HG03060 (cell line): ENCODE measurements around the gene ADSS1.
A peak's percentile ranks its signal among the peaks of the same experiment; 100 is the strongest.

Experiments used
- ATAC-seq: cut with Tn5 transposase; IDR thresholded peaks from one replicate; pipeline ENCODE4 v1.9.1; 2021; ENCODE audit warnings: low read depth, moderate number of reproducible peaks; ENCODE audit not compliant: unreplicated experiment

Gene ADSS1

DNA sequence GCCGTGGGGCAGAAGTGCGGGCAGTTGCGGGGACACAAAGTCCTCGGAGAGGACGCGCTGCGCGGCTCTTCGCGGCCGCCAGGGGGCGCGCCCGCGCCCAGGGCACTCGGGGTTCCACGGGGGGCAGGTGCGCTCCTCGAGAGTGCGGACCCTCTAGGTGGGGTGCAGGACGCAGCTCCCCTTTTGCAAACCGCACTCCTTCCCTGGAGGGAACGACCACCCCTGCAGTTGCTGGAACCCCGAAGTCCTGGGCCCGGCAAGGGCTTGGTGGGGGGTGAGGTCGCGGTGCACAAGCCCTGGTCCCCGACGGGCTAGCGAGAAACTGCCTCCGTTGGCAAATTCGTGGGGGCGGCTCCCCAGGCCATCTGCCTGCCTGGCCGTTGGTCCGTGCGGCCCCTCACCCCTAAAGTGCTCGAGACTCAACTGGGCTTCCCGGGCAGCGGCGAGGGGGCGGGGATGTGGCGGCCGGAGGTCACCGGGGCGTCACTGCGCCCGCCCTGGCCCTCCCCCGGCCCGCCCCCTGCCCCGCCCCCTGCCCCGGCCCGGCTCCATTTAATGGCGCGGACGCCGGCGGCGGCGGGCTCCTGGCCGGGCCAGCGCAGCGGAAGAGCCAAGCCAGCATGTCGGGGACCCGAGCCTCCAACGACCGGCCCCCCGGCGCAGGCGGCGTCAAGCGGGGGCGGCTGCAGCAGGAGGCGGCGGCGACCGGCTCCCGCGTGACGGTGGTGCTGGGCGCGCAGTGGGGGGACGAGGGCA is at the start of gene ADSS1:
Gene ADSS1 (plus strand): TSS at position 579 of the 756 bp plus-strand sequence. CDS start 42 bp downstream, at position 621.
- no peak for ATAC-seq

DNA sequence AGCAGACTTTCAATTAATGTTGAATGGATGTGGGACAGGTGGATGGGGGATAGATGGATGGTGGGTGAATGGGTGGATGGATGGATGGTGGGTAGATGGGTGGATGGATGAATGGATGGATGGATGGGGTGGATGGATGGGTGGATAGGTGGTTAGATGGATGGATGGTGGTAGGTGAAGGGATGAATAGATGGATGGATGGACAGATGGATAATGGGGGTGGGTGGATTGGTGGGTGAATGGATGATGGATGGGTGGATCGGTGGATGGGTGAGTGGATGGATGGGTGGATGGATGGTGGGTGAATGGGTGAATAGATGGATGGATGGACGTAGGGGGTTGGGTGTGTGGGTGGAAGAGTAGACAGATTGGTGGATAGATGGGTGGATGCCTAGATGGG is 48.6 kb upstream of the ADSS1 start:
- no peak for ATAC-seq

DNA sequence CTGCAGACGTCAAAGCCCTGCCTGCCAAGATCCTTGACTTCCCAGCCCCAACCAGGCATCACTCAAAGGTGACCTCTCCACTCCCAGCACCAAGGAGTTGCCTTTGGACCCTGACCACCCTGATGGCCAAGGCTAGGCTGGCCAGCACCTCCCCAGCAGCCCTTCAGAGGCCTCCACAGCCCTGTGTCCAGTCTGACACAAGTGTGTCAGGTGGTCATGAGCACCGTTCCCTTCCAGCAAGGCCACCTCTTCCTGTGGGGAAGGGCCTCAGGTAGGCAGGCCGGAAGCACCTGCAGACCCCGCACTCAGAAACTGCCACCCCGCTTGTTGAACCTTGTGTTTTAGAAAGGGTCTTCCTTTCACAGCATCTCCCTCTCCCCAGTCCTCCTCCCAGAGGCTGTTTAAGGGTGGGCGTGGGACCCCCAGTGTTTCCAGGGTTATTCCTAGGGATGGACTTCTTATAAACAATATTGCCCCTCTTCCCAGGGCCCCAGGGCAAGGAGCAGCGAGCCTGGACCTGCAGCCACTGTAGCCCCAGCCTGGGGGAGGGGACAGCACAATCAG is 47.8 kb upstream of the ADSS1 start:
- no peak for ATAC-seq

DNA sequence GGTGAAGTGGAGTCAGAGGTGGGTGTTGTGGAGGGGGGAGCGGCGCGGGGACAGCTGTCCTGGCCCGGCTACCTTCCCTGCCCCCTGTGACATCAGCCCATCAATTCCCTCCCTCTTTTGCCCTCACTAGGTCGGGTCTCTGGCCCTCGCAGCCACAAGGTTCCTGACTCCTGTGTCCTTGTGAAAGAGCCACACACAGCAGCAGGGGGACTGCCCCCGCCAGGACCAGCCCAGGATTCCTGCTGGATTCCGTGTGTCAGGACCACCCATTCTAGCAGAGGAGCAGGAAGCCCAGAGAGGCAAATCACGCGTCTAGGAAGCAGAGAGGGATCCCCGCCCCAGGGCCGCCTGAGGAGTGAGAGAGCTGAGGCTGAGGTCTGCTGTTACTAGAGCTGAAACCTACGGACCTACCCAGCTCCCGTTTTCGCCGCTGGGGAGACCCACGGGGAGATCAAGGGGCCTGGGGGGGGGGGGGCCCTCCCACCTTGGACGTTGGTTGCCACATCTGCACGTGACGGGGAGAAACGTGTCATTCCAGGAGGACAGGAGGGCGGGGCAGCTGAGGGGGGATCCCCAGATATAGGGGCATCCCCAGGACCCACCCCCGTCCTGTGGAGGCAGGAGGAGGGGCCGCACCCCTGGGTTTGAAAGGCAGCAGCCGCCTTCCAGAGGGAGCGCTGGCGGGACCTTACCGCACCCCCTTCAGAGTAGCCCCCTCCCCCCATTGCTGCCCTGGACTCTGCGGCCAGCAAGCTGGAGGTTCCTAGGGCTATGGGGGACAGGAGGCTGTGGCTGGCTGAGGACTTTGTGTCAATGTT is 47.1 kb upstream of the ADSS1 start:
- ATAC-seq = no peak

DNA sequence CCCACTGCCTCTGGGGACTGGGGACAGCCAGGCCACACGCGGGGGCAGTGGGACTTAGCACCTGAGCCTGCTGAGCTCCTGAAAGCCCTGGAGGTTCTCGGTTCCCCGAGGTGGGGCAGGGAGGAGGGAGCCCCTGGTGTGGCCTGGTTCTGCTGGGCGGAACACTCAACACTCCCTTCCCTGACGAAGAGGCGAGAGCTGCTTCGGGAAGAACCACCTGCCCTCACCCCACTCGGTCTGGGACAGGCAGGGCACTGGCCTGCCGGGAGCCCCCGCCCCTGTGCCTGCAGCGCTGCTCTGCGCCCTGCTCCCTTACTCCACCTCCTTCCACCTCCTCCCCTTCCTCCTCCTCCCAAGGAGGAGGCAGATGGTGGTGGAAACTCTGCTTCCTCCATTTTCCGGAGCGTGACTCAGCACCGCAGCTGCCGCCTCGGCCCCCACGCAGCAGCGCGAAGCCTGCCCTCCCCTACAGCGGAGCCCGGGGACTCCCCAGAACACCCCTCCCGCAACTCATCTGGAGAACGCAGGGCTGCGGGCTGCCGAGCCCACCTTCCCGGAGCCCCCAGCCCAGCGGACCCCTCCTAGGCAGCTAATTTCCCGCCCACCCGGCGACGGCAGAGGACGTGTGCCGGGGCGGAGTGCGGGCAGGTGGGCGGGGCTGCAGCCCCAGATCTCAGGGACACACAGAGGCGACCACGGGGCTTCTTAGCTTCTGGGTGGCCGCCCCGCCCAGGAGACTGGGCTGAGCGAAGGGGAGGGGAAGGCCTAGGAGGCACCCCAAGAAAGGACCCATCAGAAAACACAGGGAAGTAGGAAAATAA is 46.3 kb upstream of the ADSS1 start:
- no peak for ATAC-seq

DNA sequence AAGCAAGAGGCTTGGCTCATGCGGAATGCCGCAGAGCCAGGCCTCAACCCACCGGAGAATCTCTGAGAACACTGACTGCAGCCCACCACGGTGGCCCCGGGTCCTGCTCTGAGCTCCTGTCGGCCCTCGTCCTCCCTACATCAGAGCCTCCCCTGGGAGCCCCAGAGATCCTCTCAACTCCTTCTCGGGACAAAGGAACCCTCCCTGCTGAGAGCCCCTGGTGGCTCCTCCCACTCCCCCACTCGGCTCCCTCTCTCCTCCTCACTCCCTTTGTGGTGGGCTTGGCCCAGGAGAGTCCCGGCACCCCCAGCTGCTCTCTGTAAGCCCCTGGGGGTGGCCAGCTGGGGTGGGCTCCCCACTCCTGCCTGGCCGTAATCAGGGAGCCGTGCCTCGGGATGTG is 45.7 kb upstream of the ADSS1 start:
- no peak for ATAC-seq

DNA sequence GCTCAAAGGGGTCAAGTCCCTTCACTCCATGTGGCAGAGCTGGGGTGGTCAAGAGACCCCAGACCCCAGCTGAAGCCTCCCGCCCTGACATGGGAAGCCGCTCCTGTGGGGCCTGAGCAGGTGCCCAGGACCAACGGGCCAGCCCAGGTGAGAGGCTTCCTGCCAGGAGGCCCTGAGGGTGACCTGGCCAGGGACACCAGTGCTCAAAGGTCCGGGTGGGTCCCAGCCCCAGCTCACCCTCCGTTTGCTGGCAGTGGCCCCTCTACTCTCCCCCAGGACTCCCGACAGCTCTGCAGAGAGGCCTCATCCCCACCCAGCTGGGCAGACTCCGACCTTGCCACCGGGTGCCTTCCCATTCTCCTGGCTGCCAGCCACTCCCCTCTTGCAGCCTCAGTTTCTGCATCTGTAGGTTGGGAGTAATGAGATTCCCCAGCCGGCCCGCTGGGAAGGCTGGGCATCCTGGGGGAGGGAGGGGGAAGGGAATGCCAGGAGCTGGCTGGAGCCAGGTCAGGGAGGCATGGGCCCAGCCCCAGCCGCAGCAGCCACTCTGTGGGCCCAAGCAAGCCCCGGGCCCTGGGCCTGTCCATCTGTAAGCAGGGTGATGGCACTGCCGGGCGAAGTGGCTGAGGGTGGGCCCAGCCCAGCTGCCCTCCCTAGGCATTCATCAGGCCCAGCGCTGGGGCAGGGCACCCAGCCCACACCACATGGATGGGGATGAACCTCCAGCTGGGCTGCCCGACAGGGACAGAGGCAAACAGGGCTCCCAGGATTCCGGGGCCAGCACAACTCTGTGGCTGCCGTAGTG is 44.9 kb upstream of the ADSS1 start:
- no peak for ATAC-seq

DNA sequence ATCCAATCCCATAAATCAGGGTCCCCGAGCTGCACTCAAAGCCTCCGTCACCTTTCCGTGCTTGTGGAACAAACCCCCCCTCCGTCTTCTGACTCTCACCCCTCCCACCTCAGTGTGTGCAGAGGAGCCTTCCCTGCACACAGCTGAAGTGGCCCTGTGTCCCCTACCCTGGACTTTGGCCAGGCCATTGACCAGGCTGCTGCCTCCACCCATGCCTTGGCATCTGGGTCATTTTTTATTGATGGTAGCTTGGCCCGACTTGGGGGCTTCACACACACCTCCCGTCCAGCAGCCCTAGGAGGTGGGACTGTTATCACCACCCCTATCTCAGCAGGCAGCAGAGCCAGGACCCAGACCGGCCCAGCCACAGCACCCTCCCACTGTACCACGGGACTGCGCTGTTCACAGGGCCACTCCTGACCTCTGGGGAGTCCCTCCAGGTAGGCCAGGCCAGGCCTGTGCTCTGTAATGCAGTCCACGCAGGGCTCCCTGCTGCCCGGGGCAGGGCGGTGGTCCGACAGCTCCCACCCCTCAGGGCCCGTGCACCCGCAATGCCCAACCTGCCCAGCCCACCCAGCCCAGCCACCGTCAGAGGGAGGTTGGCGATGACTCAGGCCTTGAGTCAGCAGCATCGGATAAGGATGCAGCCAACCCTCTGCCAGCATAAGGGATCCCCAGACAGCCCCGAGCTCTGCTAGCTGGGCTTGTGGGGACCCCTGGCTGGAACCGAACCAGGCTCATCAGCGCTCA is 43.8 kb upstream of the ADSS1 start:
- ATAC-seq = no peak

DNA sequence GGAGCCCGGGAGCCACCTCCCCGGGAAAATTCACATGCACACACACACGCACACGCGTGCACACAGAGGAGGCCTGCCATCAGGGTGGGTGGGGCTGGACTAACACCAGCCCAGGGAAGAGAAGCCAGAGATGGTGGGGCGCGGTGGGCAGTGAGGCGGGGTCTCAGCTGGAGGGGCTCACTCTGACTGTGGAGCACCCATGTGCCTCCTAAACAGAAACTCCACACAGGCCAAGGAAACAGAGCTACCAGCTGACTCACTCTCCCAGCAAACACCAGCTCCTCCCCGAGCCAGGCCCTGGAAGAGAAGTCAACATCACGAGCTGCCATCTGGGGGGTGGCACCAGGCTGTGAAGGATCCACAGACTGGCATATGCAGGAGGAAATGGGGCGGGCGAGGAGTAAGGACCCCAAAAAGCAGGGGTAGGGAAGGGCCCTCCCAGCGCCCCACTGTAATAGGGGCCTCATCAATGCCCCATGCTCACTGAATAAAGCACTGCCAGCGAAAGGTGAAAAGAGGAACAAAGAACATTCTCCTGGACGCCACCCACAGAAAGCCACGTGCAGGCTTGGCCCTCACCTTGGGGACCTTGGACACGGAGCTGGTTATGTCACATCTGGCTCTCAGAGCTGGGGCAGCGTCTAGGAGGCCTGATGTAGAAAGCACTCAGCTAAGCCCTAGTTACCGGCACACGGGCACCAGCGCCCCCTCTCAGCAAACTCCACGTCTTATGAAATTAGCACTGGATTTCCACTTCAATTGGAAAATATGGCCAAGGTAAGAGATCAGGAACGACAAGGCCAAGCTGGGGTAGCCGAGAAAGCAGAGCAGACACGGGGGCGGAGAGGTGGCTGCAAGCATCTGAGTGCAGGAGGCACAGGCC is 43.0 kb upstream of the ADSS1 start:
- ATAC-seq = peak; percentile 40

DNA sequence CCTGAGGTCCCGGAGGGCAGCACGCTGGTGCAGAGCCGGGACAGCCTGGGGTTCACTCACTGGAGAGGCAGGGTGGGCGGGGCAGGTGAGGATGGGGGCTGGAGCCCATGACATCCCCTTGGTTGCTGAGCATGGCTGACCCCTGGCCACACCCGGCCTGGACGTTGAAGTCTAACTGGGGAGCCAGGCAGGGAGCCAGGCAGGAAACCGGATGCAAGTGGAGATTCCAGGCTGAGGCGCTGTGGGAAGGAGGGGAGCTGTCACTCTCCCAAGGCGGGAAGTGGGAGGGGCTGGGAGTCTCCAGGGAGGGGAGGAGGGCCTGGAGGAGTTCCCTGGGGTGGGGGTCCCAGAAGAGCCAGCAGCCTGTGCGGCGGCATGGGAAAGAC is 42.3 kb upstream of the ADSS1 start:
- no peak for ATAC-seq

DNA sequence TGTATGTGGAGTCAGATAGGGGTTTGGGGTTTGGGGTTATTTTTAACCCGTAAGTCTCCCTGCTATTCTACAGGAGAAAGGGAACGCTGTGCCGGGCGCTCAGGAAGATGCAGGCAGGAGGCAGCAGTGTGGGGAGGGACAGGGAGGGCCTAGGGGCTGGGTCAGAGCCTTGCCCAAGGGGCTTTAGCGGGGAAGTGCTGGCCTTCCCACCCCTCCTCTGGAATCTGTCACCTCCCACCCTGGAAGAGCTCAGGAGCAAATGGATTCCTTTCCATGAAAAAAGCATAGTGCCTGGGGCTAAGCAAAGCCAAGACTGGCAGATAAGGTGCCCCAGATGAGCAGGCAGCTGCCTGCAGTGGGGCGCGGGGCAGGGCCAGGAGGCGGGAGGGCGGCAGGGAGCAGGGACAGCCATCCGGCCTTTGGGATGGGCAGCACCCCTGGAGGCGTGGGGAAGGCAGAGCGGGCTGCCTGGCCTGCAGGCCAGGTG is 41.9 kb upstream of the ADSS1 start:
- ATAC-seq = no peak

DNA sequence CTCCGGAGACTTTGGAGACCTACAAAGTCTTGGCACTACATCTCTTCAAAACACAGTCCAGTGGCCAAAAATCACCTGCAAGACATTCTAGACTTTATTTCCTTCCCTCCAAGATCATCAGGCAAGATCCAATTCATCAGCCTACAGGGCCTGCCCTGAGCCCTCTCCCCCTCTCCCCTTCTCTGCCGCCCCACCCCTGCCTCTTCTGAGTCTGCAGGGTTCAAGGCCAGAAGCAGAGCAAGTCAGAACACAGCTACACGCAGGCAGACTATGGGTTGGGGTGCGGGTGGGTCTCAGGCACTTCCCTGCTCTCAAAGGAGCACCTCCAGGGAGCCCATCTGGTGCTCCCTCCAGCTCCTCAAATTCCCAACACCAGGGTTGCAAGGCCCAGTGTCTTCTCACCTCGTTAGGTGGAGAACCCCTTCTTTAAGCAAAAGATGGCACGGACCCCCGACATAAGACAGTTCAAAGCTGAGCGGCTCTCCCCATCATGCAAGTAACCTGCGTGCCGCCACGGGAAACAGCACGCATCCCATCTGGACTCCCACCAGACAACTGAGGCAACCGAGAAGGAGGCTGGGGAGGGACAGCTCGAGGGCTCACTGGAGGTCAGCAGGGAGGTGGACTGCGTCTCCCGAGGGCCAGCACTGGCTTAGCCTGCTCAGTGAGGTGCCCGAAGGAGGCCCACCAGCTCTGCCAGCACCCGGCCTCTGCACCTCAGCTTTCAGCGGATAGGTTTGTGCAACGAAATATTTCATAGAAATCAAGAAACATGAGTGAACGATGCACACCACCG is 40.2 kb upstream of the ADSS1 start:
- no peak for ATAC-seq

DNA sequence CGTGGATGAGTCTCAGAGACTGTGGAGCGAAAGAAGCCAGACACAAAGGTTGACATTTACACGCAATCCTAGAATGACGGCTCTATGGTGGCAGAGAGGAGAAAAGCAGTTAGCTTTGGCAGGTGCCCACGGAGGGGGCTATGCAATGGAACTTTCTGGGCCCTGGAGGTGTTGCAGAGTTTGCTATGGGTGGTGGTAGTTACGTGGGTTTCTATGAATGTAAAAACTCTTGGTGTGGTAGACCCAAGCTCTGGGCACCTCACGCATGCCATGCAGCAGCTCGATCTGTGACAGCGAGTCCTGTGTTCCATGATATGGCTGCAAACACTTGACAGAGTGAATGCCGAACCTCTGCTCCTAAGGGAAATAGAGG is 39.6 kb upstream of the ADSS1 start:
- ATAC-seq = no peak

DNA sequence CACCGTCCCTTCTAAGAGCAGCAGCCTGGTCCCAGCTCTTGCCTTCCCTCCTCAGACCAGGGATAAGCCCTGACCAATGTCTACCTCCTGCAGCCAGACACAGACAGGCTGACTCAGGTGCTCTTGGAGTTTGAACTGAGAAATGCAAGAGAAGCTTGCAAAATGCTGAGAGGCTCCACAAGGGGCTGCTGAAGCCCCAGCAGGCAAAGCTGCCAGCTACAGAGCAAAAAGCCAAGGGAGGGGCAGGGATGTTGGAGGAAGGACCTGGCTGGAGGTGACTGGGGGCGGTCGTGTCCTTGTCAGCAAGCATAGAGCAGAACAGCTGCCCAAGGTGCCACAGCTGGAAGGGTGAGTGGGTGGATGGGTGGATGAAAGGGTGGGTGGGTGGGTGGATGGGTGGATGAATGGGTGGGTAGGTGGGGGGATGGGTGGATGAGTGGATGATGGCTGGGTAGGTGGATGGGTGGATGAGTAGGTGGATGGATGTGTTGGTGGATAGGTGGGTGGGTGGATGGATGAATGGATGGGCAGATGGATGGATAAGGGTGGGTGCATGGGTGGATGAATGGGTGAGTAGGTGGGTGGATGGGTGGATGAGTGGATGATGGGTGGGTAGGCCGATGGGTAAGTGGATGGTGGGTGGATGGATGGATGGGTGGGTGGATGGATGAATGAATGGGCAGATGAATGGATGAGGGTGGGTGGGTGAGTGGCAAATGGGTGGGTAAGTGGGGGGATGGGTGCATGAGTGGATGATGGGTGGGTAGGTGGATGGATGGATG is 38.6 kb upstream of the ADSS1 start:
- ATAC-seq = no peak

DNA sequence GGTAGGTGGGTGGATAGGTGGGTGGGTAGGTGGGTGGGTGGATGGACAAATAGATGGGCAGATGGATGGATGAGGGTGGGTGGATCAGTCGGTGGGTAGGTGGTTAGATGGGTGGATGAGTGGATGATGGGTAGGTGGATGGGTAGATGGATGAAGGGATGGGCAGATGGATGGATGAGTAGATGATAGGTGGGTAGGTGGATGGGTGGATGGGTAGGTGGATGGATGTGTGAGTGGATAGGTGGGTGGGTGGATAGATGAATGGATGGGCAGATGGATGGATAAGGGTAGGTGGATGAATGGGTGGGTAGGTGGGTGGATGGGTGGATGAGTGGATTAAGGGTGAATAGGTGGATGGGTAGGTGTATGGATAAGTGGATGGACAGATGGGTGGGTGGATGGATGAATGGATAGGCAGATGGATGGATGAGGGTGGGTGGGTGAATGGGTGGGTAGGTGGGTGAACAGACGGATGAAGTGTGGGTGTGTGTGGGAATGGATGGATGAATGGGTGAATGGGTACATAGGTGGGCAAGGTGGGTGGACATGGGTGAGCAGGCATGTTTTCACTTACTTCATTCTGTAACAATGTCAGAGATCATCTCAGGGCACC is 37.9 kb upstream of the ADSS1 start:
- ATAC-seq = no peak
